Esophagus squamous epithelium (tissue), 4 donors: ENCODE data around the gene DDIT4.

Source experiments
- CTCF ChIP-seq, 6 experiments: fragments of 450-650 bp in 4 of 6; fragments of 200-600 bp in 2 of 6; sonication (generic) in 2 of 6; IDR thresholded peaks; one replicate each; pipeline ENCODE4 v1.5.1; 2016 to 2019; ENCODE audit warnings: antibody characterized with exemption in 6 of 6, mild to moderate bottlenecking in 4 of 6, moderate library complexity in 4 of 6
- POLR2A ChIP-seq, 4 donors: fragments of 450-650 bp; IDR thresholded peaks; one replicate each; pipeline ENCODE4 v1.6.1; 2017; ENCODE audit warnings: antibody characterized with exemption in 4 of 4, mild to moderate bottlenecking in 4 of 4, moderate library complexity in 3 of 4

GRCh38 chr10:72295330-72295910, 21.7 kb downstream of the DDIT4 start:
- TF ChIP-seq CTCF (IDR thresholded peaks at IDR 0.05) (no peak), POLR2A (IDR thresholded peaks at IDR 0.05) (no peak)
